Measurements from ENCODE around the gene EMC10.

The EMC10 gene

GRCh38 chr19:50455992-50456391, 20.3 kb upstream of the EMC10 start:
- no peak for TF ChIP-seq CTCF (conservative IDR thresholded peaks at IDR 0.05)
- no peak overlapping the region for H3K27ac ChIP-seq

GRCh38 chr19:50457300-50457699, 19.0 kb upstream of the EMC10 start:
- no peak for TF ChIP-seq CTCF (conservative IDR thresholded peaks at IDR 0.05)
- H3K27ac ChIP-seq: no peak overlapping the region

- no peak overlapping the region for H3K27ac ChIP-seq
Observed at GRCh38 chr19:50458396-50459066, 17.8 kb upstream of the EMC10 start.

GRCh38 chr19:50459067-50459456, 17.2 kb upstream of the EMC10 start:
- TF ChIP-seq CTCF (conservative IDR thresholded peaks at IDR 0.05): no peak
- no peak overlapping the region for H3K27ac ChIP-seq

More at GRCh38 chr19:50458396-50459066, 17.8 kb upstream of the EMC10 start:
- TF ChIP-seq CTCF (conservative IDR thresholded peaks at IDR 0.05): no peak

- TF ChIP-seq CTCF (conservative IDR thresholded peaks at IDR 0.05): no peak
- H3K27ac ChIP-seq: no peak overlapping the region
Observed at GRCh38 chr19:50459638-50460037, 16.7 kb upstream of the EMC10 start.

- no peak for TF ChIP-seq CTCF (conservative IDR thresholded peaks at IDR 0.05)
- H3K27ac ChIP-seq: no peak overlapping the region
Observed at GRCh38 chr19:50460161-50460765, 16.0 kb upstream of the EMC10 start.

GRCh38 chr19:50461066-50461875, 15.0 kb upstream of the EMC10 start:
- peak; percentile 96 for TF ChIP-seq CTCF (conservative IDR thresholded peaks at IDR 0.05)
- H3K27ac ChIP-seq: no peak overlapping the region

Measured in VCaP (cell line).